ENCODE results near the gene TNFSF15. TPM values are rescaled to one million over a fixed set of nuclear protein-coding genes. Genes with fewer than 3 reads are reported as not detected.

Gene TNFSF15
- total and polyA plus RNA-seq, 3 donors from 2014 or later = 0.06 to 0.40 TPM; not detected in 1

GRCh38 chr9:114827641-114828302 is 21.9 kb upstream of the TNFSF15 start:
- intact Hi-C loops (cut with DNase I; ENCODE audit: low total_unique reads) = no loop called here
- no peaks in the 10 kb centered on the region for H3K27me3 ChIP-seq
- no peak overlapping the region for H3K4me3 ChIP-seq
- no peak for DNase-seq
- TF ChIP-seq POLR2A (IDR thresholded peaks at IDR 0.05) (no peak), CTCF (IDR thresholded peaks at IDR 0.05) (no peak)
- no peaks in the 10 kb centered on the region for H3K4me1 ChIP-seq
- H3K36me3 ChIP-seq (ENCODE audit: low read depth, missing control alignments) = no peaks in the 10 kb centered on the region
- WGBS, 2 donors = 83 to 85% methylated on average over 2 of the region's 2 CpGs
- H3K9me3 ChIP-seq = no peaks in the 10 kb centered on the region
- no peak overlapping the region for H3K27ac ChIP-seq

GRCh38 chr9:114826431-114826830 is 20.6 kb upstream of the TNFSF15 start:
- no peak for DNase-seq

GRCh38 chr9:114825126-114825795 is 19.4 kb upstream of the TNFSF15 start:
- intact Hi-C loops (cut with DNase I; ENCODE audit: low total_unique reads) = no loop called here
- Histone ChIP-seq H3K4me3 (no peak overlapping the region), H3K27ac (no peak overlapping the region), H3K4me1 (no peaks in the 10 kb centered on the region), H3K9me3 (no peaks in the 10 kb centered on the region), H3K36me3 (ENCODE audit: low read depth, missing control alignments) (no peaks in the 10 kb centered on the region), H3K27me3 (no peaks in the 10 kb centered on the region)
- DNase-seq = no peak
- 76 to 79% methylated on average over 4 of the region's 4 CpGs for WGBS, 2 donors
- TF ChIP-seq POLR2A (IDR thresholded peaks at IDR 0.05) (no peak), CTCF (IDR thresholded peaks at IDR 0.05) (no peak)

More at GRCh38 chr9:114826431-114826830, 20.6 kb upstream of the TNFSF15 start:
- H3K27ac ChIP-seq = no peak overlapping the region
- no peak for TF ChIP-seq POLR2A (IDR thresholded peaks at IDR 0.05)
- no peak for TF ChIP-seq CTCF (IDR thresholded peaks at IDR 0.05)
- H3K4me3 ChIP-seq = no peak overlapping the region
- intact Hi-C loops (cut with DNase I; ENCODE audit: low total_unique reads) = no loop called here
- H3K36me3 ChIP-seq (ENCODE audit: low read depth, missing control alignments) = no peaks in the 10 kb centered on the region
- H3K9me3 ChIP-seq = no peaks in the 10 kb centered on the region
- 86 to 92% methylated on average over 3 of the region's 3 CpGs for WGBS, 2 donors
- H3K4me1 ChIP-seq = no peaks in the 10 kb centered on the region
- H3K27me3 ChIP-seq = no peaks in the 10 kb centered on the region

- no peak for DNase-seq
- Histone ChIP-seq H3K9me3 (no peaks in the 10 kb centered on the region), H3K4me1 (no peaks in the 10 kb centered on the region), H3K4me3 (no peak overlapping the region), H3K27me3 (no peaks in the 10 kb centered on the region), H3K27ac (no peak overlapping the region), H3K36me3 (ENCODE audit: low read depth, missing control alignments) (no peaks in the 10 kb centered on the region)
- TF ChIP-seq POLR2A (IDR thresholded peaks at IDR 0.05) (no peak), CTCF (IDR thresholded peaks at IDR 0.05) (no peak)
- WGBS, 2 donors = 35 to 47% methylated on average over 1 of the region's 1 CpG
- intact Hi-C loops (cut with DNase I; ENCODE audit: low total_unique reads) = no loop called here
Measured at GRCh38 chr9:114824110-114824509, 18.3 kb upstream of the TNFSF15 start.
